NCI-H510A (cell line): Measurements from ENCODE around the gene PVALB.

Experiments used
- DNase-seq: peaks from one replicate; lab custom pipeline; 2025; lab: John Stamatoyannopoulos, UW

Gene PVALB

GRCh38 chr22:36772451-36772850, 44.4 kb downstream of the PVALB start:
- no peak for DNase-seq

- no peak for DNase-seq
These were observed 45.3 kb downstream of the PVALB start for GRCh38 chr22:36771356-36772063.

- DNase-seq, result no peak
These were observed 46.2 kb downstream of the PVALB start for GRCh38 chr22:36770513-36771231.

GRCh38 chr22:36769541-36770512, 47.0 kb downstream of the PVALB start:
- no peak for DNase-seq

- no peak for DNase-seq
These were observed 48.2 kb downstream of the PVALB start for GRCh38 chr22:36768616-36769015.

GRCh38 chr22:36768141-36768540, 48.7 kb downstream of the PVALB start:
- no peak for DNase-seq

- DNase-seq, result no peak
These were observed 49.6 kb downstream of the PVALB start for GRCh38 chr22:36767035-36767775.

- no peak for DNase-seq
These were observed 50.8 kb downstream of the PVALB start for GRCh38 chr22:36765943-36766450.

GRCh38 chr22:36765131-36765942, 51.5 kb downstream of the PVALB start:
- no peak for DNase-seq

- DNase-seq, result no peak
These were observed 52.2 kb downstream of the PVALB start for GRCh38 chr22:36764641-36765040.

GRCh38 chr22:36764060-36764459, 52.8 kb downstream of the PVALB start:
- DNase-seq, result no peak

GRCh38 chr22:36763576-36763975, 53.3 kb downstream of the PVALB start:
- DNase-seq, result no peak

- no peak for DNase-seq
These were observed 54.1 kb downstream of the PVALB start for GRCh38 chr22:36762687-36763260.

GRCh38 chr22:36761553-36762240, 55.1 kb downstream of the PVALB start:
- DNase-seq, result no peak

- no peak for DNase-seq
These were observed 56.0 kb downstream of the PVALB start for GRCh38 chr22:36760786-36761185.

- DNase-seq, result no peak
These were observed 57.2 kb downstream of the PVALB start for GRCh38 chr22:36759481-36760159.

- DNase-seq, result no peak
These were observed 58.0 kb downstream of the PVALB start for GRCh38 chr22:36758792-36759271.

GRCh38 chr22:36757668-36758211, 59.1 kb downstream of the PVALB start:
- no peak for DNase-seq
